Left lung (tissue), 10 donors: Measurements from ENCODE around the gene ACP6. TPM values are rescaled to one million over a fixed set of nuclear protein-coding genes. Genes with fewer than 3 reads are reported as not detected.

Experiments used
- ATAC-seq: fragments of 200-7000 bp; cut with Tn5 transposase; one replicate; pipeline ENCODE4 v1.9.1; 2020; ENCODE audit warnings: moderate library complexity
- DNase-seq, 4 donors: peaks; one replicate each; pipeline ENCODE4 v3.0.0-alpha.2; 2013 to 2020
- H3K27ac ChIP-seq, 2 donors: fragments of 200-600 bp; sonication (generic) in 1 of 2; one replicate each; pipeline versions ENCODE4 v1.5.0 to v1.8.0; 2020 to 2021
- H3K27me3 ChIP-seq, 2 donors: fragments of 200-600 bp; sonication (generic) in 1 of 2; one replicate each; pipeline versions ENCODE4 v1.5.0 to v1.8.0; 2020 to 2021
- H3K36me3 ChIP-seq, 2 donors: fragments of 200-600 bp; sonication (generic) in 1 of 2; one replicate each; pipeline versions ENCODE4 v1.5.0 to v1.8.0; 2020 to 2021
- H3K4me1 ChIP-seq, 2 donors: fragments of 200-600 bp; one replicate each; pipeline ENCODE4 v1.8.0; 2021
- H3K4me3 ChIP-seq, 2 donors: fragments of 200-600 bp; sonication (generic) in 1 of 2; one replicate each; pipeline versions ENCODE4 v1.5.0 to v1.8.0; 2020 to 2021; ENCODE audit warnings: mild to moderate bottlenecking in 1 of 2
- H3K9me3 ChIP-seq, 2 donors: fragments of 200-600 bp; sonication (generic) in 1 of 2; one replicate each; pipeline versions ENCODE4 v1.5.0 to v1.8.0; 2020 to 2021
- CTCF ChIP-seq, 2 donors: fragments of 200-600 bp; sonication (generic) in 1 of 2; IDR thresholded peaks; one replicate each; pipeline versions ENCODE4 v1.5.0 to v1.8.0; 2021; ENCODE audit warnings: antibody characterized with exemption in 2 of 2
- intact Hi-C, 2 donors: fragments of 100-400 bp; cut with DNase I; formaldehyde crosslinking; loops; one replicate each; pipeline versions ENCODE4 v1.11.2 to v1.14.2; 2022
- polyA plus RNA-seq, 6 donors: library from polyadenylated mRNA; unstranded; fragments of 120-200 nt; gene quantifications; one replicate each; pipeline ENCODE4 v1.2.1, GENCODE V29; 2013; ENCODE audit not compliant: insufficient read length in 6 of 6
- total RNA-seq, 2 donors: library from RNA; stranded (reverse); fragmentation: NEBNext Ultra II Directional; extraction: Animal tissue kit (Norgen Biotek cat#: 25700); gene quantifications; one replicate each; pipeline ENCODE4 v1.2.1, GENCODE V29; 2021
- donor health status: DM: no; HTN: yes; CAD: no.
- donor health status: DM: no; HTN: no; CAD: no.

ACP6 gene
- total and polyA plus RNA-seq, 8 donors = 14.1 to 25.2 (median 22.8) TPM

- TF ChIP-seq CTCF (IDR thresholded peaks at IDR 0.05) = no peak
- intact Hi-C loops = no loop called here
- H3K36me3 ChIP-seq = peaks cover 0 to 3% of the 10 kb centered on the region in 2 donors
- H3K9me3 ChIP-seq = peaks cover 0 to 5% of the 10 kb centered on the region in 2 donors
- peaks cover 4 to 7% of the 10 kb centered on the region in 2 donors for H3K4me1 ChIP-seq
- no peak for ATAC-seq
- H3K27me3 ChIP-seq = no peaks in the 10 kb centered on the region
- DNase-seq = no peak
- no peak overlapping the region for H3K4me3 ChIP-seq
- no peak overlapping the region for H3K27ac ChIP-seq
These were observed 6.1 kb downstream of the ACP6 start for GRCh38 chr1:147664206-147664605.

GRCh38 chr1:147654511-147654910 is 15.8 kb downstream of the ACP6 start:
- H3K4me1 ChIP-seq = peaks cover 0 to 6% of the 10 kb centered on the region in 2 donors
- H3K36me3 ChIP-seq = peaks cover 0 to 77% of the 10 kb centered on the region in 2 donors
- intact Hi-C loops = no loop called here
- TF ChIP-seq CTCF (IDR thresholded peaks at IDR 0.05) = no peak
- H3K27ac ChIP-seq = no peak overlapping the region
- no peaks in the 10 kb centered on the region for H3K27me3 ChIP-seq
- no peak for ATAC-seq
- H3K4me3 ChIP-seq = no peak overlapping the region
- no peaks in the 10 kb centered on the region for H3K9me3 ChIP-seq
- no peak for DNase-seq

GRCh38 chr1:147652306-147652705 is 18.0 kb downstream of the ACP6 start:
- Histone ChIP-seq H3K36me3 (peaks cover 0 to 66% of the 10 kb centered on the region in 2 donors), H3K4me1 (peaks cover 0 to 7% of the 10 kb centered on the region in 2 donors), H3K27ac (no peak overlapping the region), H3K9me3 (no peaks in the 10 kb centered on the region), H3K4me3 (no peak overlapping the region), H3K27me3 (no peaks in the 10 kb centered on the region)
- intact Hi-C loops = no loop called here
- ATAC-seq = no peak
- TF ChIP-seq CTCF (IDR thresholded peaks at IDR 0.05) = no peak
- DNase-seq = no peak

GRCh38 chr1:147651466-147651865 is 18.9 kb downstream of the ACP6 start:
- no peak overlapping the region for H3K4me3 ChIP-seq
- intact Hi-C loops = no loop called here
- TF ChIP-seq CTCF (IDR thresholded peaks at IDR 0.05) = no peak
- H3K36me3 ChIP-seq = peaks cover 0 to 65% of the 10 kb centered on the region in 2 donors
- DNase-seq (peak in 1 of 4 donors; percentile 48), ATAC-seq (peak; percentile 59)
- peaks cover 0 to 15% of the 10 kb centered on the region in 2 donors for H3K4me1 ChIP-seq
- peak overlapping the region in 1 of 2 donors; percentile 31 for H3K27ac ChIP-seq
- H3K27me3 ChIP-seq = no peaks in the 10 kb centered on the region
- H3K9me3 ChIP-seq = no peaks in the 10 kb centered on the region

DNA sequence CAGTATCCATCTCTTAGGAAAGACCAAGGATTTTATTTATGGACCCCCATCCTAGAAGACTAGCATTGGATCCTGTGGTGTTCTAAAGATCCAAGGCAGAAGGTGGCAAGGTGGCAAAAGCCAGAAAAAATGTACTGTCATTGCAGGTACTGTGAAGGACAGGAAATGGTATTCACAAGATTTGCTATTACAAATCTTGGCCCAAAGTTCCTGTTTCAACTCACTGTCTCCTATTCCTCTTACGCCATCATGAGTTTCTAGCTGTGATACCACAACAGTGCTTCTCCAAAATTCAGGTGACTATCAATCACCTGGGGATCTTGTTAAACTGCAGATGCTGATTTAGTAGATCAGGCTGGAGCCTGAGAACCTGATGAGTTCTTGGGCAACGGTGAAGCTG is 21.4 kb downstream of the ACP6 start:
- no peak for TF ChIP-seq CTCF (IDR thresholded peaks at IDR 0.05)
- H3K4me3 ChIP-seq = no peak overlapping the region
- ATAC-seq = no peak
- intact Hi-C loops = loop anchor here in 1 of 2 donors (10.0 kb wide), 1 partner anchor 246 kb away; no protein-coding TSS in a partner anchor
- H3K27ac ChIP-seq = peak overlapping the region in 1 of 2 donors; percentile 86
- H3K36me3 ChIP-seq = peaks cover 0 to 51% of the 10 kb centered on the region in 2 donors
- H3K9me3 ChIP-seq = no peaks in the 10 kb centered on the region
- DNase-seq = no peak
- H3K27me3 ChIP-seq = no peaks in the 10 kb centered on the region
- H3K4me1 ChIP-seq = peaks cover 0 to 18% of the 10 kb centered on the region in 2 donors
